Measurements from ENCODE around the gene TIAL1. TPM values are rescaled to one million over a fixed set of nuclear protein-coding genes. Genes with fewer than 3 reads are reported as not detected.
"Not testable (repeated sequence)": the region's sequence is repeated elsewhere in the genome, so short reads cannot be mapped to it uniquely, and the experiment has no call there.

Gene TIAL1
- total RNA-seq, 1 donor from 2014 or later: 126 TPM

GRCh38 chr10:119549247-119549999, 47.3 kb downstream of the TIAL1 start:
- no peak for DNase-seq (ENCODE audit: low spot score)

GRCh38 chr10:119546009-119546408, 50.8 kb downstream of the TIAL1 start:
- no peak for DNase-seq (ENCODE audit: low spot score)

- no peak for DNase-seq (ENCODE audit: low spot score)
Measured at GRCh38 chr10:119545310-119545709, 51.5 kb downstream of the TIAL1 start.

- no peak for DNase-seq (ENCODE audit: low spot score)
Measured at GRCh38 chr10:119543814-119544642, 52.7 kb downstream of the TIAL1 start.

- peak; percentile 47 for DNase-seq (ENCODE audit: low spot score)
Measured at GRCh38 chr10:119542988-119543813, 53.6 kb downstream of the TIAL1 start.

GRCh38 chr10:119542357-119542987, 54.3 kb downstream of the TIAL1 start, which contains the start of gene RGS10:
TSS of gene RGS10 (minus strand) at chr10:119542719. CDS start at chr10:119542638, 81 bp downstream.
- DNase-seq (ENCODE audit: low spot score): peak; percentile 82

GRCh38 chr10:119541459-119542356, 55.1 kb downstream of the TIAL1 start:
- no peak for DNase-seq (ENCODE audit: low spot score)

- DNase-seq (ENCODE audit: low spot score): no peak
Measured at GRCh38 chr10:119541046-119541445, 55.7 kb downstream of the TIAL1 start.

GRCh38 chr10:119540038-119540437, 56.7 kb downstream of the TIAL1 start:
- DNase-seq (ENCODE audit: low spot score): no peak

GRCh38 chr10:119539359-119539825, 57.4 kb downstream of the TIAL1 start:
- no peak for DNase-seq (ENCODE audit: low spot score)

GRCh38 chr10:119538632-119539358, 58.0 kb downstream of the TIAL1 start:
- DNase-seq (ENCODE audit: low spot score): no peak

GRCh38 chr10:119537953-119538630, 58.7 kb downstream of the TIAL1 start:
- DNase-seq (ENCODE audit: low spot score): no peak

GRCh38 chr10:119536508-119537025, 60.2 kb downstream of the TIAL1 start:
- no peak for DNase-seq (ENCODE audit: low spot score)

GRCh38 chr10:119535837-119536507, 60.8 kb downstream of the TIAL1 start:
- no peak for DNase-seq (ENCODE audit: low spot score)

GRCh38 chr10:119535305-119535704, 61.5 kb downstream of the TIAL1 start:
- DNase-seq (ENCODE audit: low spot score): no peak

GRCh38 chr10:119533473-119533872, 63.3 kb downstream of the TIAL1 start:
- DNase-seq (ENCODE audit: low spot score): no peak

GRCh38 chr10:119532791-119533190, 64.0 kb downstream of the TIAL1 start:
- DNase-seq (ENCODE audit: low spot score): not testable (repeated sequence)

GRCh38 chr10:119532251-119532650, 64.5 kb downstream of the TIAL1 start:
- not testable (repeated sequence) for DNase-seq (ENCODE audit: low spot score)
